Endodermal cell (in vitro differentiated cells): ENCODE results near the gene KLHL24. TPM values are rescaled to one million over a fixed set of nuclear protein-coding genes. Genes with fewer than 3 reads are reported as not detected.
A peak's percentile ranks its signal among the peaks of the same experiment; 100 is the strongest.
"Not testable (repeated sequence)": the region's sequence is repeated elsewhere in the genome, so short reads cannot be mapped to it uniquely, and the experiment has no call there.

ENCODE experiments used
- DNase-seq: peaks from one replicate; pipeline ENCODE4 v3.0.0-alpha.2; 2017
- H3K27ac ChIP-seq: 2 replicates; pipeline ENCODE4 v1.5.1; 2013; ENCODE audit warnings: mild to moderate bottlenecking, low read depth, low read length, moderate library complexity
- H3K27me3 ChIP-seq: 2 replicates; pipeline ENCODE4 v1.6.1; 2013; ENCODE audit warnings: mild to moderate bottlenecking, low read length, moderate library complexity; ENCODE audit not compliant: insufficient read depth, control insufficient read depth, poor library complexity, severe bottlenecking
- H3K36me3 ChIP-seq: 2 replicates; pipeline ENCODE4 v1.7.0; 2013; ENCODE audit warnings: mild to moderate bottlenecking, low read length, moderate library complexity; ENCODE audit not compliant: control insufficient read depth, insufficient read depth
- H3K4me1 ChIP-seq: one replicate; pipeline ENCODE4 v1.7.0; 2013; ENCODE audit warnings: low read length; ENCODE audit not compliant: control insufficient read depth, insufficient read depth
- H3K4me3 ChIP-seq: 2 replicates; pipeline ENCODE4 v1.5.1; 2013; ENCODE audit warnings: mild to moderate bottlenecking, low read length, moderate library complexity
- H3K9ac ChIP-seq: 2 replicates; pipeline ENCODE4 v1.6.1; 2013; ENCODE audit warnings: mild to moderate bottlenecking, low read length, moderate library complexity; ENCODE audit not compliant: poor library complexity, severe bottlenecking; ENCODE audit errors: extremely low read depth
- H3K9me3 ChIP-seq: 2 replicates; pipeline ENCODE4 v1.6.1; 2013; ENCODE audit warnings: mild to moderate bottlenecking, low read length, moderate library complexity; ENCODE audit not compliant: control insufficient read depth
- H3K27ac Mint-ChIP-seq: 2 replicates; pipeline ENCODE4 v1.8.0; 2020; ENCODE audit warnings: mixed read lengths
- H3K27me3 Mint-ChIP-seq: 2 replicates; pipeline ENCODE4 v1.8.0; 2021; ENCODE audit warnings: mild to moderate bottlenecking, mixed read lengths; ENCODE audit not compliant: insufficient read depth
- H3K36me3 Mint-ChIP-seq: 2 replicates; pipeline ENCODE4 v1.8.0; 2020; ENCODE audit warnings: low read depth, mixed read lengths
- H3K4me1 Mint-ChIP-seq: 2 replicates; pipeline ENCODE4 v1.8.0; 2020; ENCODE audit warnings: mixed read lengths
- H3K4me3 Mint-ChIP-seq: 2 replicates; pipeline ENCODE4 v1.8.0; 2020; ENCODE audit warnings: mild to moderate bottlenecking, moderate library complexity, mixed read lengths
- H3K9me3 Mint-ChIP-seq: 2 replicates; pipeline ENCODE4 v1.8.0; 2020; ENCODE audit warnings: mild to moderate bottlenecking, mixed read lengths
- CTCF ChIP-seq: fragments of 200-600 bp; sonication (generic); conservative IDR thresholded peaks from 2 replicates; pipeline ENCODE4 v1.5.0; 2021; ENCODE audit warnings: antibody characterized with exemption, mild to moderate bottlenecking
- WGBS, 2 experiments: methylation state at CpG; one replicate each; pipeline versions ENCODE4 v1.1.5 to v1.1.7; 2013; ENCODE audit warnings: missing lambda C conversion rate in 2 of 2, mixed read lengths in 1 of 2; ENCODE audit not compliant: insufficient coverage in 1 of 2, insufficient read length in 1 of 2; 5-methylcytosine and 5-hydroxymethylcytosine counted together
- total RNA-seq, 2 donors: library from RNA; stranded (reverse); fragmentation: NEBNext Ultra II Directional in 1 of 2; extraction: Animal tissue kit (Norgen Biotek cat#: 25700) in 1 of 2; gene quantifications; 2 replicates in 1 of 2; 3 replicates in 1 of 2; pipeline ENCODE4 v1.2.1, GENCODE V29; 2021

Gene KLHL24
- total RNA-seq, 2 donors from 2014 or later: 29.9 to 39.9 TPM

DNA sequence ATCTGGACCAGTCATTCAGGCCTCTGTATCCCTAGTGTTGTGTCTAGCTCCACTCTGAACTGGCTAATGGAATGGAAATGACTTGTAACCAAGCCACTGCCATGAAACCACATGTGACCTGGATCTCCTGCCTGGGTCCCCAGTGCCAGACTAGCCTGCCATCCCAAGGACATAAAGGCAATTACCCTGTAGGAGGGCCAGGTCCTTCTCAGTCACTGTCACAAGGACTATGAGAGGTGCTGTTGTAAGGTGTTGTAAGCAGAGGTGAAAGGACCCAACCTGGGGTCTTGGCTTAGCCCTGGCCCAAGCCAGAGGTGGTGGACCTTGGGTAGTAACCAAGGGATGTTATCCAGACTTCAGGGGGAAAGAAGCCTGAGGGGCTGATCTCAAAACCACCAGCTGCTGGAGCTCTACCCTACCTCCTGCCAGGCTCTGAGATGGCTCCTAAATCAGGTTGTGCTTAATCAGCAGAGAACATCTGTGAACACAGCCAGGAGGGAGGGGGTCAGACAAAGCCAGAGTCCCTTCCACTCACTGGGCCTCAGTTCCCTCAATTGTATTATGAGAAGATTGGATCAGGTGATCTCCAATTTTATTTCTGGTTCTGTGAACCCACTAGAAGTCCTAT, 15.7 kb upstream of the KLHL24 start:
- Mint-ChIP-seq H3K36me3 (no peaks in the 10 kb centered on the region), H3K4me1 (peaks cover 11% of the 10 kb centered on the region), H3K4me3 (no peak overlapping the region), H3K27ac (no peak overlapping the region), H3K9me3 (no peaks in the 10 kb centered on the region), H3K27me3 (peaks cover 50% of the 10 kb centered on the region)
- peak; percentile 30 for TF ChIP-seq CTCF
- no peaks in the 10 kb centered on the region for H3K9me3 ChIP-seq
- H3K36me3 ChIP-seq: no peaks in the 10 kb centered on the region
- peaks cover 7% of the 10 kb centered on the region for H3K4me1 ChIP-seq
- H3K27me3 ChIP-seq: no peaks in the 10 kb centered on the region
- H3K27ac ChIP-seq: no peak overlapping the region
- no peak overlapping the region for H3K4me3 ChIP-seq
- H3K9ac ChIP-seq: no peak overlapping the region
- no peak for DNase-seq

DNA sequence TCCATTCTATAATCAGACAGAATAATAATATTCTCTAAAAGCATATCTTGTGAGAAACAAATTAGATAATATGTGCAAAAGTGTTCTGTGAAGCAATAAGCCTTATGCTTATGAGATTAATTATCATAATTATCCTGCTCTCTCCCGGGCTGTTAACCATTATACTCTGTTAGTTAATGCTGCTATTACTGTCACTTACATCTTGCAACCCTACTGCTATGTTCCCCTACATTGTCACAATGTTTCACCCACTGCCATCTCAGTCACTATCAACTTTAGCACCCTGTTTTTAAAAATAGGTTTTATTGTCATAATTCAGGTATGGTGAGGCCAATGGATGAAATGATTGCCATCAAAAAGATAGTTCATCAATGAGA, 15.2 kb upstream of the KLHL24 start:
- Histone ChIP-seq H3K9me3 (no peaks in the 10 kb centered on the region), H3K4me1 (peaks cover 7% of the 10 kb centered on the region), H3K27me3 (no peaks in the 10 kb centered on the region), H3K4me3 (no peak overlapping the region), H3K9ac (no peak overlapping the region), H3K27ac (no peak overlapping the region), H3K36me3 (no peaks in the 10 kb centered on the region)
- H3K27me3 Mint-ChIP-seq: peaks cover 45% of the 10 kb centered on the region
- no peaks in the 10 kb centered on the region for H3K36me3 Mint-ChIP-seq
- DNase-seq: no peak
- TF ChIP-seq CTCF: no peak
- no peak overlapping the region for H3K27ac Mint-ChIP-seq
- no peak overlapping the region for H3K4me3 Mint-ChIP-seq
- peaks cover 11% of the 10 kb centered on the region for H3K4me1 Mint-ChIP-seq
- no peaks in the 10 kb centered on the region for H3K9me3 Mint-ChIP-seq
- 96 to 100% methylated on average over 1 of the region's 1 CpG for WGBS, 2 experiments

GRCh38 chr3:183622473-183622872, 12.9 kb upstream of the KLHL24 start:
- not testable (repeated sequence) for H3K9me3 Mint-ChIP-seq, H3K36me3 ChIP-seq, H3K27ac ChIP-seq, H3K9ac ChIP-seq, H3K4me3 Mint-ChIP-seq, H3K9me3 ChIP-seq, H3K4me1 Mint-ChIP-seq, H3K36me3 Mint-ChIP-seq, H3K27me3 ChIP-seq, H3K4me1 ChIP-seq, H3K4me3 ChIP-seq, DNase-seq, H3K27ac Mint-ChIP-seq
- WGBS, 2 experiments: 98 to 100% methylated on average over 1 to 2 of the region's 2 CpGs
- peaks cover 24% of the 10 kb centered on the region for H3K27me3 Mint-ChIP-seq
